Neuronal stem cell (in vitro differentiated cells): ENCODE results near the gene RIN3.

Experiments used
- DNase-seq: peaks from one replicate; pipeline ENCODE4 v3.0.0-alpha.2; 2013; ENCODE audit warnings: low spot score
- H2AFZ ChIP-seq: one replicate; pipeline ENCODE4 v1.6.1; 2013; ENCODE audit warnings: mild to moderate bottlenecking, low read length, inconsistent platforms
- H2AK5ac ChIP-seq: 2 replicates; pipeline ENCODE4 v1.6.1; 2013; ENCODE audit warnings: low read depth, mild to moderate bottlenecking, inconsistent platforms, low read length, moderate library complexity, mixed read lengths
- H2BK120ac ChIP-seq: 2 replicates; pipeline ENCODE4 v1.6.1; 2013; ENCODE audit warnings: low read depth, mild to moderate bottlenecking, inconsistent platforms, low read length, moderate library complexity, mixed read lengths
- H2BK12ac ChIP-seq: one replicate; pipeline ENCODE4 v1.6.1; 2013; ENCODE audit warnings: low read length, inconsistent platforms
- H2BK15ac ChIP-seq: 2 replicates; pipeline ENCODE4 v1.6.1; 2013; ENCODE audit warnings: mild to moderate bottlenecking, low read length, inconsistent platforms, mixed read lengths
- H2BK5ac ChIP-seq: one replicate; pipeline ENCODE4 v1.6.1; 2013; ENCODE audit warnings: inconsistent platforms, mild to moderate bottlenecking, low read length, moderate library complexity
- H3K14ac ChIP-seq: one replicate; pipeline ENCODE4 v1.6.1; 2013; ENCODE audit warnings: low read length, inconsistent platforms
- H3K18ac ChIP-seq: 2 replicates; pipeline ENCODE4 v1.6.1; 2013; ENCODE audit warnings: low read length, inconsistent platforms
- H3K23ac ChIP-seq: 2 replicates; pipeline ENCODE4 v1.6.1; 2013; ENCODE audit warnings: low read depth, mild to moderate bottlenecking, mixed read lengths, low read length, inconsistent platforms; ENCODE audit not compliant: poor library complexity
- H3K27ac ChIP-seq: replicated peaks from 3 replicates; pipeline ENCODE4 v1.5.1; 2013; ENCODE audit warnings: low read length, inconsistent platforms
- H3K27me3 ChIP-seq, 3 experiments: 2 replicates each; pipeline ENCODE4 v1.6.1; 2013; ENCODE audit warnings: low read length in 3 of 3, mild to moderate bottlenecking in 2 of 3, inconsistent platforms in 1 of 3, low read depth in 1 of 3, mixed read lengths in 1 of 3, moderate library complexity in 1 of 3; ENCODE audit not compliant: control insufficient read depth in 3 of 3, insufficient read depth in 3 of 3
- H3K36me3 ChIP-seq, 2 donors: replicated peaks in 1 of 2; 2 replicates each; pipeline ENCODE4 v1.6.1; 2013; ENCODE audit warnings: low read length in 2 of 2; ENCODE audit not compliant: control insufficient read depth in 2 of 2, insufficient read depth in 2 of 2
- H3K4ac ChIP-seq: 2 replicates; pipeline ENCODE4 v1.6.1; 2013; ENCODE audit warnings: inconsistent platforms, mild to moderate bottlenecking, low read length, moderate library complexity
- H3K4me1 ChIP-seq, 2 donors: 1 replicate in 1 of 2; 2 replicates in 1 of 2; pipeline ENCODE4 v1.6.1; 2013; ENCODE audit warnings: low read length in 2 of 2, low read depth in 1 of 2; ENCODE audit not compliant: control insufficient read depth in 2 of 2, insufficient read depth in 1 of 2
- H3K4me2 ChIP-seq: one replicate; pipeline ENCODE4 v1.6.1; 2013; ENCODE audit warnings: mild to moderate bottlenecking, low read length, inconsistent platforms; ENCODE audit not compliant: insufficient read depth, poor library complexity, severe bottlenecking
- H3K4me3 ChIP-seq, 2 donors: 2 replicates each; pipeline ENCODE4 v1.5.1; 2013; ENCODE audit warnings: low read length in 2 of 2, mild to moderate bottlenecking in 2 of 2, inconsistent platforms in 1 of 2, moderate library complexity in 1 of 2
- H3K79me1 ChIP-seq: one replicate; pipeline ENCODE4 v1.6.1; 2013; ENCODE audit warnings: low read depth, mild to moderate bottlenecking, inconsistent platforms, low read length, moderate library complexity
- H3K9ac ChIP-seq: one replicate; pipeline ENCODE4 v1.6.1; 2013; ENCODE audit warnings: mild to moderate bottlenecking, low read depth, low read length, inconsistent platforms; ENCODE audit not compliant: poor library complexity
- H3K9me3 ChIP-seq, 2 donors: replicated peaks in 1 of 2; 2 replicates each; pipeline versions ENCODE3 to v1.6.1; 2013; ENCODE audit warnings: low read length in 2 of 2, mild to moderate bottlenecking in 2 of 2, inconsistent platforms in 1 of 2, low read depth in 1 of 2, mixed read lengths in 1 of 2, moderate library complexity in 1 of 2; ENCODE audit not compliant: control insufficient read depth in 2 of 2, insufficient read depth in 1 of 2
- H4K8ac ChIP-seq: one replicate; pipeline ENCODE4 v1.6.1; 2013; ENCODE audit warnings: low read depth, mild to moderate bottlenecking, inconsistent platforms, low read length, moderate library complexity
- H4K91ac ChIP-seq: one replicate; pipeline ENCODE4 v1.6.1; 2013; ENCODE audit warnings: low read length, low read depth, mild to moderate bottlenecking, inconsistent platforms; ENCODE audit not compliant: poor library complexity
- WGBS, 2 donors: extraction: QIAGEN DNeasy Blood & Tissue Kit; methylation state at CpG; one replicate each; pipeline ENCODE4 v1.1.7; 2013; ENCODE audit warnings: missing lambda C conversion rate in 2 of 2, mixed read lengths in 1 of 2; ENCODE audit not compliant: insufficient read length in 2 of 2, insufficient replicate concordance in 1 of 2; ENCODE audit errors: extremely low coverage in 2 of 2; 5-methylcytosine and 5-hydroxymethylcytosine counted together

The RIN3 gene

DNA sequence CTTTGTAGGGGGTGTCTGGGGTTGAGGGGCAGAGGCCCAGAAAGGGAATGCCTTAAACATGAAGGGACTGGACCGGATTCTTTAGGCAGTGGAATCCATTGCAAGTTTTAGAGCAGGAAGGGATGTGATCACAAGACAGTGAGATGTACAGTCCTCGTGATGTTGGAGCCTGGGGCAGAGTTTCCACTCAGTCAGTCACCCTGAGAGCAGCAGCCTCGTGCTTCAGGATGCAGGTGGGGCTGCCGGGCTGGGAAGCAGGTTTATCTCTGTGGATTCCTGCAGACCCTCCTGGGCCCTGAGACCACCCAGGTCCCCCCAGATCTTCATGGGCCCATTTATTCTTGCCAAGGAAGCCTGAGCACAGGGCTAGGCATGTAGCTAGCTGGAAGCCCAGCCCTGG, 38.5 kb downstream of the RIN3 start:
- no peak overlapping the region for H4K8ac ChIP-seq
- no peaks in the 10 kb centered on the region for H3K9me3 ChIP-seq
- H3K4me1 ChIP-seq = peaks cover 0 to 1% of the 10 kb centered on the region in 2 donors
- no peak overlapping the region for H2BK15ac ChIP-seq
- no peak overlapping the region for H4K91ac ChIP-seq
- no peak for DNase-seq
- no peaks in the 10 kb centered on the region for H3K79me1 ChIP-seq
- no peak overlapping the region for H2BK12ac ChIP-seq
- H3K18ac ChIP-seq = peak overlapping the region; percentile 3
- no peak overlapping the region for H2BK5ac ChIP-seq
- peaks cover 0 to 9% of the 10 kb centered on the region in 2 donors for H3K36me3 ChIP-seq
- H3K4ac ChIP-seq = no peak overlapping the region
- H2BK120ac ChIP-seq = no peak overlapping the region
- H2AK5ac ChIP-seq = peak overlapping the region; percentile 24
- no peak overlapping the region for H2AFZ ChIP-seq
- H3K4me3 ChIP-seq = peak overlapping the region in 1 of 2 donors; percentile 16
- no peaks in the 10 kb centered on the region for H3K27me3 ChIP-seq
- H3K14ac ChIP-seq = no peak overlapping the region
- no CpG with 5 or more reads among the region's 4 CpGs for WGBS, 2 donors
- no peak overlapping the region for H3K23ac ChIP-seq
- H3K4me2 ChIP-seq = no peak overlapping the region
- H3K9ac ChIP-seq = peak overlapping the region; percentile 13
- no peak overlapping the region for H3K27ac ChIP-seq

DNA sequence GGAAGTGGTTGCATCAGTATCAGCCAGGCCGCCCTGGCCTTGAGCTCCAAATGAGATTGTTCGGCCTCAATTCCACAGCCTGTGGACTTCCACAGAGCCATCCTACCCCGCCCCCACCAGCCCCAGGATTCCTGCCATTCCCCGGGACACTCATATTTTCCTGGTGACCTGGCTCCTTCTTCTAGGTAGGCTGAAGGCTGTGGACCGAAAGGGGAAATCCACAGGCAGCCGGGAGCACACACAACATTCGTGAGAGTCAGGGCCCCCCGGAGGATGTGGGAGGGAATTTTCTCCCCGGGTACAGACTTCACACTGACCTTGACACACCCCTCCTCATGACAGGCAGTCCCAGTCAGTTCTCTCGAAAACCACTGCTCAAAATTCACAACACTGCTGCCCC, 39.9 kb downstream of the RIN3 start:
- H3K14ac ChIP-seq = no peak overlapping the region
- H3K27me3 ChIP-seq = no peaks in the 10 kb centered on the region
- H2AFZ ChIP-seq = no peak overlapping the region
- no peak for DNase-seq
- H3K4me2 ChIP-seq = no peak overlapping the region
- H3K27ac ChIP-seq = no peak overlapping the region
- H3K4ac ChIP-seq = no peak overlapping the region
- H3K18ac ChIP-seq = no peak overlapping the region
- peaks cover 0 to 10% of the 10 kb centered on the region in 2 donors for H3K36me3 ChIP-seq
- no peaks in the 10 kb centered on the region for H3K9me3 ChIP-seq
- no peak overlapping the region for H4K91ac ChIP-seq
- no CpG with 5 or more reads among the region's 10 CpGs for WGBS, 2 donors
- peaks cover 0 to 1% of the 10 kb centered on the region in 2 donors for H3K4me1 ChIP-seq
- no peak overlapping the region for H2BK15ac ChIP-seq
- no peak overlapping the region for H3K4me3 ChIP-seq
- H3K23ac ChIP-seq = no peak overlapping the region
- H2BK12ac ChIP-seq = no peak overlapping the region
- H2BK120ac ChIP-seq = no peak overlapping the region
- no peak overlapping the region for H2BK5ac ChIP-seq
- no peak overlapping the region for H3K9ac ChIP-seq
- H3K79me1 ChIP-seq = no peaks in the 10 kb centered on the region
- no peak overlapping the region for H4K8ac ChIP-seq
- H2AK5ac ChIP-seq = no peak overlapping the region

DNA sequence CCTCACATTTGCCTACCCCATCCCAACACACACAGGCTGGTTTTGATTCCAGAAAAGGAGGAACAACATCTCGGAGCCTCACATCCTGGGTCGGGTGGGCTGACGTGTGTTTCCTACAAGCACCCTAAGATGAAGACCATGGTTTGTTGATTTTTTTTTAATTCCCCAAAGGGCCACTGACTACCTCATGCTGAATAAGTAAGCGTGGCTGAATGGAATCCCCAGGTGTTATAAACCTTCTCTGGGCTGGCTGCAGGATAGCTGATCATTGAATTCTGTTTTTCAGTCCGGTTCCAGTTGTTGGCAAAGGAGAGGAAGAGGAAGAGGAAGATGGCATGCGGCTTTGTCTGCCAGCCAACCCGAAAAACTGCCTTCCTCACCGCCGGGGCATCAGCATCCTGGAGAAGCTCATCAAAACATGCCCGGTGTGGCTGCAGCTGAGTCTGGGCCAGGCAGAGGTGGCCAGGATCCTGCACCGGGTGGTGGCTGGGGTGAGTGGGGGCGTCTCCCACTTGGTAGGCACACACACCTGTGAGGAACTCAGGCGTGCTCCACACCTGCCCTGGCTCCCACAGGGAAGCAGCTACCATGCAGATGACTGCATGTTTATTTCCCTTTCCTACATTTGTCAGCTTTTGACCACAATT, 42.0 kb downstream of the RIN3 start:
- Histone ChIP-seq H2AK5ac (no peak overlapping the region), H2BK15ac (no peak overlapping the region), H3K4me3 (no peak overlapping the region), H2BK120ac (no peak overlapping the region), H3K9me3 (no peaks in the 10 kb centered on the region), H3K27me3 (no peaks in the 10 kb centered on the region), H2BK12ac (no peak overlapping the region), H3K14ac (no peak overlapping the region), H3K9ac (peak overlapping the region; percentile 31), H3K4ac (no peak overlapping the region), H3K36me3 (peaks cover 0 to 13% of the 10 kb centered on the region in 2 donors), H3K4me2 (no peak overlapping the region), H3K79me1 (no peaks in the 10 kb centered on the region), H4K8ac (no peak overlapping the region), H2AFZ (no peak overlapping the region), H3K23ac (no peak overlapping the region), H2BK5ac (no peak overlapping the region), H3K4me1 (peaks cover 0 to 1% of the 10 kb centered on the region in 2 donors), H4K91ac (no peak overlapping the region), H3K18ac (no peak overlapping the region), H3K27ac (no peak overlapping the region)
- no peak for DNase-seq
- no CpG with 5 or more reads among the region's 13 CpGs for WGBS, 2 donors

DNA sequence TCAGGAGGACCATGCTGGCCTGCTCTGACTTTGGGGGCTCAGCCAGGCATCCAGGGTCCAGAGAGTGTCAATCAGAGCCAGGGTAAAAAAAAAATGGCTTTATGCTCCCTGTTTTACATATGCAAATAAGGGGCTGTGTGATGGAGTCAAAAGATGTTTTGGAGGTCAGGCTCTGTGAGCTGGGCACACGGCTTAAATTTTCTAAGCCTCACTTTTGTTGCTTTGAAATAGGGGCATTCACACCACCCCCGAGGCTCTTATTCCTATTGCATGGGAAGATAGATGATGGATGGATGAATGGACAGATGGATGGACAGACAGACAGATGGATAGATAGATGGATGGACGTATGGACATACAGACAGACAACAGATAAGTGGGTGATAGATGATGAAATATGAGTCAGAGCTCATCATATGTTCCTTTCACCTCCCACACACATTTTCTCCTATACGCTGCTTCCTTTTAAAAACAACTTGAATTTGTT, 42.7 kb downstream of the RIN3 start:
- Histone ChIP-seq H3K4me2 (no peak overlapping the region), H2BK12ac (no peak overlapping the region), H2BK120ac (no peak overlapping the region), H3K14ac (no peak overlapping the region), H2BK5ac (no peak overlapping the region), H3K36me3 (peaks cover 0 to 13% of the 10 kb centered on the region in 2 donors), H4K91ac (no peak overlapping the region), H2AFZ (no peak overlapping the region), H3K9me3 (no peaks in the 10 kb centered on the region), H3K27ac (no peak overlapping the region), H2BK15ac (no peak overlapping the region), H3K18ac (no peak overlapping the region), H3K79me1 (no peaks in the 10 kb centered on the region), H3K23ac (no peak overlapping the region), H3K9ac (no peak overlapping the region), H3K4me3 (no peak overlapping the region), H4K8ac (no peak overlapping the region), H2AK5ac (no peak overlapping the region), H3K4me1 (peaks cover 0 to 1% of the 10 kb centered on the region in 2 donors), H3K4ac (no peak overlapping the region), H3K27me3 (no peaks in the 10 kb centered on the region)
- WGBS, 2 donors = no CpG with 5 or more reads among the region's 4 CpGs
- no peak for DNase-seq
